SU-DHL-6 (cell line): ENCODE results near the gene SH2B2.

Experiments
- H2AFZ ChIP-seq: fragments of 200-600 bp; sonication (generic); 2 replicates; pipeline ENCODE4 v1.6.1; 2014; ENCODE audit warnings: low read depth, mild to moderate bottlenecking, moderate library complexity, mixed read lengths, antibody characterized with exemption, low read length; ENCODE audit not compliant: severe bottlenecking
- H3F3A ChIP-seq: fragments of 200-600 bp; shearing (Covaris generic); 2 replicates; pipeline ENCODE4 v1.6.0; 2016; ENCODE audit warnings: antibody characterized with exemption, mild to moderate bottlenecking; ENCODE audit not compliant: insufficient read depth
- H3K27ac ChIP-seq: fragments of 200-600 bp; sonication (generic); 2 replicates; pipeline ENCODE4 v1.5.1; 2016; ENCODE audit warnings: low read depth, mild to moderate bottlenecking, low read length, moderate library complexity, mixed read lengths
- H3K27me3 ChIP-seq: fragments of 200-600 bp; sonication (generic), shearing (Covaris generic); 2 replicates; pipeline ENCODE4 v1.6.0; 2014; ENCODE audit warnings: mild to moderate bottlenecking, low read length
- H3K36me3 ChIP-seq: fragments of 200-600 bp; sonication (generic); 2 replicates; pipeline ENCODE4 v1.6.1; 2014; ENCODE audit warnings: mild to moderate bottlenecking, low read length, mixed read lengths
- H3K4me2 ChIP-seq: fragments of 300-600, 200-600 bp; shearing (Covaris generic), sonication (generic); 2 replicates; pipeline ENCODE4 v1.6.0; 2014; ENCODE audit warnings: low read length, low read depth, mild to moderate bottlenecking; ENCODE audit not compliant: poor library complexity, severe bottlenecking
- H3K4me3 ChIP-seq: fragments of 200-600 bp; sonication (generic); 2 replicates; pipeline ENCODE4 v1.5.1; 2014; ENCODE audit warnings: antibody characterized with exemption, low read length, mild to moderate bottlenecking, mixed read lengths; ENCODE audit not compliant: insufficient read depth, poor library complexity, severe bottlenecking
- H3K79me2 ChIP-seq: fragments of 200-600 bp; sonication (generic); 2 replicates; pipeline ENCODE4 v1.6.1; 2014; ENCODE audit warnings: mild to moderate bottlenecking, low read length, moderate library complexity; ENCODE audit not compliant: insufficient read depth
- H3K9ac ChIP-seq: fragments of 200-600 bp; sonication (generic); 2 replicates; pipeline ENCODE4 v1.7.0; 2014; ENCODE audit warnings: mild to moderate bottlenecking, low read length
- H3K9me2 ChIP-seq: fragments of 200-600 bp; sonication (generic); replicated peaks from 2 replicates; pipeline ENCODE4 v1.6.1; 2014; ENCODE audit warnings: low read length; ENCODE audit not compliant: insufficient read depth
- H3K9me3 ChIP-seq: fragments of 200-600 bp; sonication (generic); 2 replicates; pipeline ENCODE4 v1.6.1; 2014; ENCODE audit warnings: low read length, mixed read lengths; ENCODE audit not compliant: insufficient read depth
- H4K20me1 ChIP-seq: fragments of 200-600 bp; sonication (generic); 2 replicates; pipeline ENCODE4 v1.6.1; 2014; ENCODE audit warnings: low read depth, mild to moderate bottlenecking, antibody characterized with exemption, low read length, moderate library complexity, mixed read lengths
- EZH2phosphoT487 ChIP-seq: fragments of 200-600 bp; sonication (generic), shearing (Covaris generic); conservative IDR thresholded peaks from 2 replicates; pipeline ENCODE4 v1.6.1; 2018; ENCODE audit warnings: mild to moderate bottlenecking, antibody characterized with exemption, low read length, moderate library complexity, mixed read lengths
- TF ChIP-seq, protein P1 (sequence below): fragments of 200-600 bp; sonication (generic); IDR thresholded peaks from one replicate; pipeline ENCODE4 v1.5.1; 2017; ENCODE audit warnings: antibody characterized with exemption, mild to moderate bottlenecking, low read length, moderate library complexity; ENCODE audit not compliant: insufficient read depth, poor library complexity, severe bottlenecking

Gene SH2B2

GRCh38 chr7:102273749-102274712 lies 12.6 kb upstream of the SH2B2 start:
- Histone ChIP-seq H2AFZ (no peak overlapping the region), H3K9ac (no peak overlapping the region), H3K79me2 (no peaks in the 10 kb centered on the region), H3K27ac (no peak overlapping the region), H3K36me3 (no peaks in the 10 kb centered on the region), H3K27me3 (no peaks in the 10 kb centered on the region), H4K20me1 (no peaks in the 10 kb centered on the region), H3K9me3 (no peaks in the 10 kb centered on the region), H3K4me2 (no peak overlapping the region), H3F3A (peaks cover 5% of the 10 kb centered on the region; the same call in 1 of the 2 replicates), H3K4me3 (no peak overlapping the region), H3K9me2 (no peaks in the 10 kb centered on the region)
- TF ChIP-seq, protein P1, sequence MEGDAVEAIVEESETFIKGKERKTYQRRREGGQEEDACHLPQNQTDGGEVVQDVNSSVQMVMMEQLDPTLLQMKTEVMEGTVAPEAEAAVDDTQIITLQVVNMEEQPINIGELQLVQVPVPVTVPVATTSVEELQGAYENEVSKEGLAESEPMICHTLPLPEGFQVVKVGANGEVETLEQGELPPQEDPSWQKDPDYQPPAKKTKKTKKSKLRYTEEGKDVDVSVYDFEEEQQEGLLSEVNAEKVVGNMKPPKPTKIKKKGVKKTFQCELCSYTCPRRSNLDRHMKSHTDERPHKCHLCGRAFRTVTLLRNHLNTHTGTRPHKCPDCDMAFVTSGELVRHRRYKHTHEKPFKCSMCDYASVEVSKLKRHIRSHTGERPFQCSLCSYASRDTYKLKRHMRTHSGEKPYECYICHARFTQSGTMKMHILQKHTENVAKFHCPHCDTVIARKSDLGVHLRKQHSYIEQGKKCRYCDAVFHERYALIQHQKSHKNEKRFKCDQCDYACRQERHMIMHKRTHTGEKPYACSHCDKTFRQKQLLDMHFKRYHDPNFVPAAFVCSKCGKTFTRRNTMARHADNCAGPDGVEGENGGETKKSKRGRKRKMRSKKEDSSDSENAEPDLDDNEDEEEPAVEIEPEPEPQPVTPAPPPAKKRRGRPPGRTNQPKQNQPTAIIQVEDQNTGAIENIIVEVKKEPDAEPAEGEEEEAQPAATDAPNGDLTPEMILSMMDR: no peak
- TF ChIP-seq EZH2phosphoT487: no peak

DNA sequence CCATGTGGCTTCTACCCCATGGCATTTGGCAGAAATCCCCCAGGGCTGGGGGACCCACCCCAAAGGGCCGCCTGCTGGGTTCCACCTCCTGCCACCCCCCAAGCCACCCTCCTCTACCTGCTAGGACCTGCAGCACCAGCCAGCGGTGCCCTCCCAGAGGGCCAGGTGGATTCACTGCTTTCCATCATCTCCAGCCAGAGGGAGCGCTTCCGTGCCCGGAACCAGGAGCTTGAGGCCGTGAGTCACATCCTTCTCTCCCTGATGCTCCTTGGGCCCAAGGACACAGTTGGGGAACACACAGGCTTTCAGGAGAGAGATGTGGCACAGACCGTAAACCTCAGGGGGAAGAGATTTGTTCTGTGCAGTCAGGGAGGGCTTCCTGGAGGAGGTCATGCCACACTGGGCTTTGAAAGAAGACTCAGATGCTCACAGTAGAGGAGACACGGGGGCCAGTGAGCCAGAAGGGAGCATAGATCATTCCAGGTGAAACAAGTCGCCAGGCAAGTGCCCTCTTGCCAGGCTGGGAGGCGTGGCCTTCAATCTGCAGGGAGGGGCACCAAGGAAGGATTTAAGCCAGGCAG lies 11.5 kb upstream of the SH2B2 start:
- Histone ChIP-seq H4K20me1 (no peaks in the 10 kb centered on the region), H3K4me2 (no peak overlapping the region), H3K79me2 (no peaks in the 10 kb centered on the region), H3K9me3 (no peaks in the 10 kb centered on the region), H3K27ac (no peak overlapping the region), H2AFZ (no peak overlapping the region), H3K9ac (no peak overlapping the region), H3F3A (peaks cover 13% of the 10 kb centered on the region), H3K4me3 (no peak overlapping the region), H3K27me3 (no peaks in the 10 kb centered on the region), H3K36me3 (no peaks in the 10 kb centered on the region), H3K9me2 (no peaks in the 10 kb centered on the region)
- no peak for TF ChIP-seq EZH2phosphoT487
- TF ChIP-seq, protein P1: no peak

GRCh38 chr7:102277901-102278300 lies 8.8 kb upstream of the SH2B2 start:
- H3K9me3 ChIP-seq: no peaks in the 10 kb centered on the region
- no peaks in the 10 kb centered on the region for H4K20me1 ChIP-seq
- H3K4me2 ChIP-seq: no peak overlapping the region
- H3K9me2 ChIP-seq: no peaks in the 10 kb centered on the region
- H3K27ac ChIP-seq: 0 out of 2 replicates have a peak overlapping the region, but pooled peaks have one; percentile 2
- no peak overlapping the region for H2AFZ ChIP-seq
- no peak overlapping the region for H3K4me3 ChIP-seq
- TF ChIP-seq, protein P1: no peak
- no peak for TF ChIP-seq EZH2phosphoT487
- peaks cover 13% of the 10 kb centered on the region for H3F3A ChIP-seq
- H3K27me3 ChIP-seq: no peaks in the 10 kb centered on the region
- no peaks in the 10 kb centered on the region for H3K36me3 ChIP-seq
- no peak overlapping the region for H3K9ac ChIP-seq
- no peaks in the 10 kb centered on the region for H3K79me2 ChIP-seq
